ENCODE measurements around the gene MYADM.

MYADM gene

DNA sequence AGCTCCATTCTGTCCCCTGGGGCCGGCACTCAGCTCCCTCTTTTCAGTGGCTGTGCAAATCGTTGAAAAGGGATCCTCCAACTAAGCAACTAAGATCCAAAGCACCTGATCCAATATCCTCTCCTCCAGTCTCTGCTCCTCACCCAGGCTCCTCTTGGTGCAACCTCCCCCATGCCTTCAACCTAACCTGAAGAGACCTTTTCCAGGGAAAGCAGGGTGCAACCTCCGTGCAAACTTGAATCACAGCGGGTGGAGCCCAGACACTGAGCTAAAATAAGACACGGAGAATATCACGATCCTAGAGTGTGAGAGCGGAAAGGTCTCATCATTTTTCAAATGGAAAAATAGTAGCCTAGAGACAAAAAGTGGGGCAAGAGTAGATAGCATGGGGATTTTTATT is 49.7 kb downstream of the MYADM start:
- no peak for DNase-seq
